GM23248 (cell line): ENCODE measurements around the gene KCTD7.

Experiments
- EZH2 ChIP-seq: fragments of 200-600 bp; sonication (generic); IDR thresholded peaks from 2 replicates; pipeline ENCODE4 v1.6.1; 2018; ENCODE audit warnings: antibody characterized with exemption, mild to moderate bottlenecking; ENCODE audit not compliant: insufficient read depth, poor library complexity, severe bottlenecking
- EZH2phosphoT487 ChIP-seq: fragments of 200-600 bp; sonication (generic); IDR thresholded peaks from 2 replicates; pipeline ENCODE4 v1.6.1; 2018; ENCODE audit warnings: antibody characterized with exemption, moderate library complexity, mild to moderate bottlenecking, low read depth; ENCODE audit not compliant: insufficient read depth

DNA sequence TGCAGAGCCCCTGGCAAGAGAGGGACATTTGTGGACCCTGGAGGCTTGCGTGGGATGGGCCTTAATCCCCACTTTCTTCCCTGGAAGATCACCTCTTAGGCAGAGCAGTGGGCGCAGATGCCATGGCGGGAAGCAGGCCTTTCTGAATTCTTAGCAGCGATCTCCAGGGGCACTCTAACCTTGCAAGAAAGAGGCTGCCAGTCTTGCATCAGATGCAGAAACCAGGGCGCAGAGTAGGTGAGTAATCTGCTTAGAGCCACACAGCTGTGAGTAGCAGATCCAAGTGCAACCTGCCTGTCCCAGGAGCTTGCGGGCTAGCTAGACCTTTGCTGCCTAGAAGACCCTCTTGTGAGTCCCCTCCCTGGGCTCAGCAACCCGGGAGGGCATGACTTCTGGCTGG is 40.0 kb downstream of the KCTD7 start:
- no peak for TF ChIP-seq EZH2phosphoT487
- no peak for TF ChIP-seq EZH2
